ENCODE data around the gene NLGN1.

NLGN1 gene

DNA sequence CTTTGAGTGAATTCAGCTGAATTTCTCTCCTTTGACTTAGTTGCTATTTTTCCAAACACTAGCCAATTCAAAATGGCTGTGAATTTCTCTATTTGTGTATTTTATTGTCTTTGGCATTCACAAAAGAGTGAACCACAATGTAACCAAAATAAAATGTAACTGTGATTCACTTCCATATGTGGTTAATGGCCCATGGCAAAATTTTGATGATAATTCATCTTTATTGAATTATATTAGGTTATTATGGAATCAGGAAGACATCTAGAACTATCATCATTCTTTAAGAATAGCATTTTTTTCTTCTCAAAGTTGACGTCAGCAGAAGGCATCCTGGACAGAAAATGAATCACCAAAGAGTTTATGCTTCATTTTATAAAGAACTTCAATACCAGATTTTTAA is 756.3 kb downstream of the NLGN1 start:
- DNase-seq = no peak
- in situ Hi-C loops (cut with MboI; ENCODE audit: low pct_unique_long_range_greater_than_20kb, low sequenced_read_pairs) = no loop called here

DNA sequence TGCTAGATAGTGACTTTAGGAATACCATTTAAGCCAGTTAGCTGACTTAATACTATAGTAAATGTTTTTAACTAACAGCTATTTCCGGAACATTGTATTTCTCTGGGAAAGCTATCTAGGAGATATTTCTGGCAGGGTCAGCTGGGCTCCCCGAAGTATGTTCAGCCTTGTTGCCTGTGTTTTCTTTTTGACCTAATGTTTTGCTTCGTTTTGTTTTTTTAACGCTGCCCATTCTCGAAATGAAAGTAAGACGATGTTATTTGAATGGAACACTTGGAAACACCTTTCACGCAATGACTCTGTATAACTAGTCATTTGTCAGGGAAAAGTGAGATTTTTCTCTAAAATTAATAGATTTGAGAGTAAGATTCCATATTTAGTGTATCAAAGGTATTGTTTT is 758.7 kb downstream of the NLGN1 start:
- in situ Hi-C loops (cut with MboI; ENCODE audit: low pct_unique_long_range_greater_than_20kb, low sequenced_read_pairs) = no loop called here
- no peak for DNase-seq

DNA sequence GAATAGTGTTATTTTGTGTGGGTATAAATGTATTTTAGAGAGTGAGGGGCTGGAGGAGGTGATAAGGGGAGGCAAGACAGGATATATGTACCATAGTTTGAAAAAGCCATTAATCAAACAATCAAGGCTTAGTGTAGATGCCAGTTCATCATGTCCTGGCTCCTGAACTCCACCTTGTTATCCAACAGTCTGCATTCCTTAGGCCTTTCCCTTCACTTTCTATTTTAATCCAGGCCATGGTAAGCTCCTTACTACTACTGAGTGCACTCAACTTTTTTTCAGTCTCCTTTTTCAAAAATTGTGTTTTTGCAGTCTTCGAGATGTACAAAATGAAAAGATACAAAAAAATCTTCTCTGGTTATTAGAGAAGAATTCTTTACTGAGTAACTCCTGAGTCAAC is 761.1 kb downstream of the NLGN1 start:
- no peak for DNase-seq
- in situ Hi-C loops (cut with MboI; ENCODE audit: low pct_unique_long_range_greater_than_20kb, low sequenced_read_pairs) = no loop called here

DNA sequence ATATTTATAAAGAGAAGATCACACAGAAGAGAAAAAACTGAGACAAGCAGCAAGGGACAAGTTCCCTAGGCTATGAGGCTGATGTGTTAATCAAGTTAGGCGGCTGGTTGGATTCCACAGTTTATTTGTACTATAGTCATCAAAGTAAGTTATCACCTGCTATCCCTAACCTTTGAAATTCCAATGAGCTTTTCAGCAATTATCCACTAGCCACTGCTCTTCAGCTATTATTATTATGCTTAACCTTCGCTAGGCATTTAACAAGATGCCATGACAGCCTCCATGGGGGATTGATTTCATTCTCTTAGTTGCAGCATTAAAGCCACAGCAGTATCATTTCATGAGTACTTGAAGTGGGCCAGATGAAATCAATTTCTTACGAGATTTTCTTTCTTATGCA is 762.1 kb downstream of the NLGN1 start:
- no peak for DNase-seq

DNA sequence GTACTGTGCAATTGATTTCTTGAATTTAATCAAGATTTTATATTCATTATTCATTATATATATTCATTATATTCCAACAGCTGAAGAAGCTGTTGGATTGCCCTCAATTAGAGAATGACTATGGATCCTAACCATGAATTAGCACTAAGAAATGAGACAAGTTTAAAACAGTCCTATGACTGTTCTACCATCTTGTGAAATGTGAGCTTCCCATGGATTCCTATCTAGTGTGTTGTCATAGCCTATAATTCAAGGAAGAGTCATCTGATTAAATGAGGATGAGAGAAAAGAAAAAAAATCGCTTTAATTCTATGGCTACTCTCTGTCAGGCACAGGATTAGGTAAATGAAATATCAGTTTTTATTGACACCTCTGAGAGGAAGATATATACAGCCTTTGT is 765.0 kb downstream of the NLGN1 start:
- in situ Hi-C loops (cut with MboI; ENCODE audit: low pct_unique_long_range_greater_than_20kb, low sequenced_read_pairs) = no loop called here
- no peak for DNase-seq

More for the DNA sequence above, 762.1 kb downstream of the NLGN1 start:
- in situ Hi-C loops (cut with MboI; ENCODE audit: low pct_unique_long_range_greater_than_20kb, low sequenced_read_pairs) = no loop called here

DNA sequence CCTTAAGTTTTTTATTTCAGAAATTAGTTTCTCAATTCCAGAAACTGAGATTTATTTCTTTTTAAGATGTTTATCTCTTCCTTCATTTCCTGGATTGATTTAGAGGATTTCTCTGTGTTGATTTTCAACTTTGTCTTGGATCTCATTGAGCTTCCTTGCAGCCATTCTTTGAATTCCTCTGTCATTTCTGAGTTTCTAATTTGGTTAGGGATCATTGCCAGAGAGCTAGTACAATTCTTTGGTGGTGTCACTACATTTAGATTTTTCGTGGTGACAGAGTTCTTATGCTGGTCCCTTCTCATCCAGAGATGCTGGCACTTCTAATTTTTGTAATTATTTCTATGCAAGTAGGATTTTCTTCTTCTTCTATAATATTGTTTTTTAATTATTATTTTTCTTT is 770.5 kb downstream of the NLGN1 start:
- no peak for DNase-seq
- in situ Hi-C loops (cut with MboI; ENCODE audit: low pct_unique_long_range_greater_than_20kb, low sequenced_read_pairs) = no loop called here

DNA sequence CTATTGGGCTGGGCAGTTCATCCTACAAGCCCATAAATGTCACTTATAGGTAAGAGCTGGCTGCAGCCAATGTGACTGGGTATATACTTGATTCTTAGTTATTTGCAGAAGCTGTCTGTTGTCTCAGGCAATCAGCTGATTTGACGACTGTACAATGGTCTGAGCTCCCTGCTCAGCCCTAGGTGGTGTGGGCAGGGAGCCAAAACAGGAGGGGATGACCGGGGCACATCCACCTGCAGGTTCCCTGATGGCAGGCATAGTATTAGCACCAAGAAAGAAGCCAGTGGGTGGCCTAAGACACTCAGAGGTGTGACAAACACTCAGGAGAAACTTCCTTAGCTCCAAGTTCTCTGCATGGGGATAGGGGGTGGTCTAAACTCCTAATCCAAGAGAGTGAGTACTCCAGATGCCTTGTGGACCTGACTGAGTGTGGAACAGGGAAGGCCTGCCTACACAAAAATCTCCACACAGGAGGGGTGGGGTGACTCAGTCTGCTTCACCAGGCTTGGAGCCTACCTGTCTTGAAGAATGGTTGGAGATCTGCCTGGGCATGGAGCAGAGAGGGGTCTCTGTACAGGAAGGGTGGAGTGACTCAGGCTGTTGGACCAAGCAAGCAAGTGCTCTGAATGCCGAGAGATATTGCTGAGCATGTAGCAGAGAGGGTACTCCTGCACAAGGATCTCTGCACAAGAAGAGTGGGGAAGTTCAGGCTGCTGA is 771.2 kb downstream of the NLGN1 start:
- no peak for DNase-seq
- in situ Hi-C loops (cut with MboI; ENCODE audit: low pct_unique_long_range_greater_than_20kb, low sequenced_read_pairs) = no loop called here

DNA sequence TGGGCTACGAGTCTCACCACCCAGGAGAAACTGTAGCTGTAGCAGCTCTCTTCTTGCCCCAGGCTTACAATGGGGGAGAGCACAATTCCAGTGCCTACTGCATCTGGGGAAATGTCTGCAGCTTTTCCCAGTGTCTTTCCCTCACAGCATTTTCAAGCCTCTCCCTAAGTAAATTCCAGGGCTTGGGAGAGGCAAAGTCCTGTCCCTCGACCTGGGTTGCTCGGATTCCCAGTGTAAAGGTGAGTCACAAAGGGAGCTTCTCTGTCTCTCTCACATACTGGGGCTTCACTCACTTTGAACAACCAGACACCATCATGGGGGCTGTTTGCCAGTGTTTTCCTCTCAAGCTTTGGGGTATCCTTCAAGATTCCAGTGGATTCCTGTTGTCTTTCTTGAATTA is 772.2 kb downstream of the NLGN1 start:
- in situ Hi-C loops (cut with MboI; ENCODE audit: low pct_unique_long_range_greater_than_20kb, low sequenced_read_pairs) = no loop called here
- DNase-seq = no peak

DNA sequence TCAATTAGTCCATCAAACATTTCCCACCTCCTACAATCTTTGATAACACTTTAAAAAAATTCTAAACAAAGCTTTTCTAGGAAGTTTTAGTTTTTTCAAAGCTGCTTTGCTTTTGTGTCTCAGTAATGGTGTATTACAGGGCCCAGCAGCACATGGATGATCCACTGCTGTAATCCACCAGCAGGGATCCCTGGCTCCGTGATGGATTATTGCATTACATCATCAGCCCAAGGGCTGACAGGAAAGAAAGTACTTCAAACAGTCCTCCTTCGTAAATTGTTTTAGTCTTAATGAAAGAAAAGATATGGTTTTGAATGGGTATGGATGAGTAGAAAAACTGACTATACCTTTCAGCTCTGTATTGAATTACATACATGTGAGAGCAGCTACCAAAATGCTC is 772.7 kb downstream of the NLGN1 start:
- in situ Hi-C loops (cut with MboI; ENCODE audit: low pct_unique_long_range_greater_than_20kb, low sequenced_read_pairs) = no loop called here
- no peak for DNase-seq

DNA sequence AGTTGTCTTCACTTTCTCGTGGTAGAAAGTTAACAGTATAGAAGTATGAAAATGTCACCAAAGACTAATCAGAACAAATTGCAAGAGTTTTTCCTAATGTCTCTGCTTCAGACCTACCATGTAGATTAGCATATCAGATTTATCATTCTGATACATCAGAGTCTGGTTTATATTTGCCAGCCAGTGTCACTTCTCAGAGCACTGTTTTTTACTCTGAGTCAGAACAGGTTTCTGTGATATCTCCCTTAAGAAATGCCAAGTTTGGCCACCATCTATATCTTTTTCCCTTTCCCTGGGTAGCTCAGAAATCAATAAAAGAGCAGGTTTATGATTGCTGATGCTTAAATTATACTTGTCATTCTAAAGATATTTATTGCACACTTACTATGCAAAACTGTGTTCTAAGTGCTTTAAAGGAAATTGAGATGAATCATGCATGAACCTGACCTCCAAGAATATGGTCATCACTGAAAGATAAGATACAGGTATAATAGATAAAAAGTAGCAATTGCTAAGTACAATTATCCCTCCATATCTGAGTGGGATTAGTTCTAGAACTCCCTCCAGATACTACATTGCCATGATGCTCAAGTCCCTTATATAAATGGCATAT is 788.9 kb downstream of the NLGN1 start:
- no peak for DNase-seq
- in situ Hi-C loops (cut with MboI; ENCODE audit: low pct_unique_long_range_greater_than_20kb, low sequenced_read_pairs) = no loop called here

DNA sequence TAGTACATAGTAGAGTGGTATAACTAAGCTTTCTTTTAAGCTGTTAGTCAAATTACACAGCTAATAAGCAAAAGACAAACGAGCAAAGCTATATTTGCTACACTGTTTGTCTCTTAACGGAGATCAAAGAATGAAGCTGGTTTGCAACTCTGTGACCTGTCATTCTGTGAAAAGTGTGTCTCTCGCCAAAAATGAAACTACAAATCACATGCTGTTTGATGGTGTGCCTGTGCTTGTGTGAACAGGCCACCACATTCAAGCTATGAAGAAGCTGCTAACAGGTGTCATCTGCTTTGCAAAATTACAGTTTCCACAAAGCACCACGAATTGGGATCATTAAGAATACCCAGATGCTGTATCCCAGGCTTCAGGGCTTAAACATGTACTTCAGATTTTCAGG is 793.8 kb downstream of the NLGN1 start:
- in situ Hi-C loops (cut with MboI; ENCODE audit: low pct_unique_long_range_greater_than_20kb, low sequenced_read_pairs) = no loop called here
- no peak for DNase-seq

DNA sequence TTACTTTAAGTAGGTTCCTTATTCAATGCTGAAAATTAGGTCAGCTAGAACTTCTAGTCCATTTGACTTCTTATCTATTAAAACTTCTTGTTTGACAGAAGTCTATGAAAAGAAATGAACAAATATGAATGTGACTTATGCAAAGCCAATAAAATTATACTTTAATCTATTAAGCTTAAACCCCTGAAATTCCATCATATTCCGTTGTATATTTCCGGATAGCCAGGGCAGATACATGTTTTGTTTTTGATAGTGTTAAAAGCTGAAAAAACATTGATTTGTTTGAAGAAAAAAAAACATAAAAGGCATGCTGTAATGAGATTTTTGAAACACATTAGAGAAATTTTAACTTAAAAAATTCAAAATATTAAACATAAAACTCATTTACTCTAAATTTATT is 794.4 kb downstream of the NLGN1 start:
- no peak for DNase-seq
- in situ Hi-C loops (cut with MboI; ENCODE audit: low pct_unique_long_range_greater_than_20kb, low sequenced_read_pairs) = no loop called here

DNA sequence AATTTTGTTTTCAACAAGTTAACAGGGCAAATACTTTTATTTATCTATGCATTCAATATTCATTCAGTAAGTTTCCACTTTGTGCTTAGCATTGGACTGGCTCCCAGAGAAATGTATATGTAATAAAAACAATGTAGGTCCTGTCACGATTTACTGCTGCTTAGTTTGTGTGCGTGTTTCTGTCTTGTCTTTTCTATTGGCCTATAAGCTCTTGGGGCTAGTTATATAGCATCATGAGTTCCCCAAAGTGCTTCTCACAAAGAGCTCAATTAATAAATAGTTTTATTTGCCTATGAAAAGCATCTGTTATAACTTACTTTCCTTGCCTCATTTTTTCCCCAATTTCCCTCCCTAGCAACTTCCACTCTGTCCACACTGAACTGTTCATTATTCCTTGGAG is 794.9 kb downstream of the NLGN1 start:
- in situ Hi-C loops (cut with MboI; ENCODE audit: low pct_unique_long_range_greater_than_20kb, low sequenced_read_pairs) = no loop called here
- DNase-seq = no peak

DNA sequence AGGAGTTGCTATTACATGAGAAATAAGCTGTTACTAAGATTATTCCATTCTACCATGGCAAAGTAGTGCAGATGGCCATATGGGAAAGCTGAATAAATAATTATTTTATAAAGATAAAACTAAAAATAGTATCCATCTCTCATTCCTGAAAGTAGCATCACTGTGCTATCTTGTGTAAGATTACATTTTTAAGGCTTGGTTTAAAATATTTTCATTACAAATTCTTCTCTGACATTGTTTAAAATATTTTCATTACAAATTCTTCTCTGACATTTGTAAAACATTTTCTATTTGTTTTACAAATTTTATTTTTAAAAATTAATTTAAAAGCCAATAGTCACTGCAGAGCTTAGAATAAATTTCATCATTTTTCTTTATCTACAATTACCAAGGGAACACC is 796.1 kb downstream of the NLGN1 start:
- in situ Hi-C loops (cut with MboI; ENCODE audit: low pct_unique_long_range_greater_than_20kb, low sequenced_read_pairs) = no loop called here

DNA sequence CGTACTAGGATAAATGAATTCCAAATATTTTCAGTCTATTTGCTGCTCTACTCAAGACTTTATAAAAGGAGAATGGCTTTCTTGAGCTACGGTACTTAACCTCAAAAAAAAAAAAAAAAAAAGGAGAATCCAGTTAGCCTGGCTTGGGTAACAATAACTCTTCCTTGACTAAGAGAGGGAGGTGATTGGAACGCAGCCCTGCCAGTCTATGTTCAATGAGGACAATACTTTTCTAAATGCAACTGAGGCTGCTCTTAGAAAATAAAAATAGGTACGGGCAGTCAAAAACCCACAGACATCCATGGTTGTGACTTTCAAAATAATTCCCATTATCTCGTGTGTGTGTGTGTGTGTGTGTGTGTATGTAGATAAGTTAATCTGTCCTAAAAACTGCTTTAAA is 799.9 kb downstream of the NLGN1 start:
- in situ Hi-C loops (cut with MboI; ENCODE audit: low pct_unique_long_range_greater_than_20kb, low sequenced_read_pairs) = no loop called here
- no peak for DNase-seq

More for the DNA sequence above, 796.1 kb downstream of the NLGN1 start:
- DNase-seq = no peak

DNA sequence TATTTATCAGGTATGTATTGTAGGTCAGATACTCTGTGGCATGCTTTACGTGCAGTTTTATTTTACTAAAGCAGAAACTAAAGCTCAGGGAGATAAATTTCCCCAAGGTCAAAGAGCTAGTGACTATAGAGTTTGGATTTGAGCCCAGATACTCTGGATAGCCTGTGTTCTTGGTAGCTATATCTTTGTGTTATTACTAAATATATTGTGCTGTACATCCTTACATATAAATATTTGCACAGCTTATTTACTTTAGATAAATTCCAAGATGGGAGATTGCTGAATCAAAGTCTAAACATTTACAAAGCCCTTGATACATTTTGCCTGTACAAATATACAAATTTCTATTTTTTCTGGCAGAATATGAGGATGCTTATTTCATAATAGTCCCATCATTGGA is 800.7 kb downstream of the NLGN1 start:
- DNase-seq = no peak
- in situ Hi-C loops (cut with MboI; ENCODE audit: low pct_unique_long_range_greater_than_20kb, low sequenced_read_pairs) = no loop called here

DNA sequence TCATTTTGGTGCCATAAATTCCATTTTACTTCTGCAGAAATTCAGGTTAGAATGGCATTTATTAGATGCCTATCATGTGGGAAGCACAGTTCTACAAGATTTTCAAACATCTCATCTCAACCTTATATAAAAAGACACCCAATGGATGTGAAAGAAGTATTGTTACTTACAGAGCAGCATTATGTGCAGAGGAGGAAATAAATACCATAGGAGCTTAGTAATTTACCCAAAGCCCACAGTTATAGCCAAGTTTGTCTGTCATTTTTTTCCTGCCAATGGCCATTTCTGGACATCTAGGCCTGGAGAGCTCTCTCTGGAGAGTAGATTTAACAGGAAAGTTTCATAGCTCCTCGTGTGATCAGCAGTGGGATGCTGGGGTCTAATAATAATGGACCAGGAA is 802.2 kb downstream of the NLGN1 start:
- DNase-seq = no peak
- in situ Hi-C loops (cut with MboI; ENCODE audit: low pct_unique_long_range_greater_than_20kb, low sequenced_read_pairs) = no loop called here

DNA sequence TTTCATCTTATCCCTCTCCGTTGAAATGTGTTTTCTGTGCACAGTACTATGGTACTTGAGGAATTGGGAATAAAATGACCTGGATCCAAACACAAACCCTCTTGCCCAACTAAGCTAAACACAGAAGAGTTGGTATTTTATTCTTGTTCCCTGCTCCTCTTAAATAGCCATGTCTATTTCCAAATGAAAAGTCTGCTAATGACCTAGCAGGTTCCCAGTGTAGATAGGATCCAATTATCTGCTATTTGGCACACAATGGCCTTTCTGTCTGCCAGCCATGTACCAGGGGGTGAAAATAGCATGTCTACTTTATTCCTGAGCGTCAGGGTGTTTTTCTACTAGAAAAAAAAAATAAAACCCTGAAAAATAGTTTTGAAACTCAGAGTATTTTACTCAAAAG is 804.6 kb downstream of the NLGN1 start:
- in situ Hi-C loops (cut with MboI; ENCODE audit: low pct_unique_long_range_greater_than_20kb, low sequenced_read_pairs) = no loop called here
- DNase-seq = no peak

DNA sequence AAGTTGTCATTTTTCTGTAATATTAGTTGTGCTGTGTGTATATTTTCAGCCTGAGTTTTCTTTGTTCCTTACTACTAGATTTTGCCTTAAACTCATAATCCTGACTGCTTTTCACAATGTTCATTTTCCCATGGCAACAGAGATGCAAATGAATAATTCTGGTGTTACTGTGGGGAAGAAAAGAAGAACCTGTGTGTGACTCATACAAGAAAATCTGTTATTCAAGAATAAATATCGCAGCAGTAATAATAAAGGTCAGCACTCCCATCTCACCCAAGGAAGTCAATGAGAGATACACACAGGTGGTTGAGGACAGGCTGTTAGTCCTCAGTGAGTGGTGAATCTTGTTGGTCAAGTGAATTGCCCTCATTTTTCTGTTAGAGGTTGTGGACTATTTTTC is 805.0 kb downstream of the NLGN1 start:
- no peak for DNase-seq
- in situ Hi-C loops (cut with MboI; ENCODE audit: low pct_unique_long_range_greater_than_20kb, low sequenced_read_pairs) = no loop called here

DNA sequence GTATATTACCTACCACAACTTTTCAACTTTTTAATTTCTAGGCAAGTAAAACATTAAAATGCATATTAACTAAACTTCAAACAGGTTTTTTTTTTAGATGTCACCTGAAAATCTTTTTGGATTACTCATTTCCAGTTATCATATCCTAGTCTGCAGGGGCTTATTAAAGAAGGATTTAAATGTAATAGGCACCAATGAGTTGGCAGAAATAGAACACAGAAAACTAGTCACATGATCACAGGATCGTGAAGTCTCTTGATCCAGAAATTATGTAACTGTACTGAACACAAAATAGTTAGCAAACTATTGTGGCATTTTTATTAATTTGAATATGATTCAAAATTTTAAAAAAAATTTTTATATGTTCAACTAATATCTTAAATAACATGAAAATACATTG is 807.2 kb downstream of the NLGN1 start:
- DNase-seq = no peak
- in situ Hi-C loops (cut with MboI; ENCODE audit: low pct_unique_long_range_greater_than_20kb, low sequenced_read_pairs) = no loop called here

DNA sequence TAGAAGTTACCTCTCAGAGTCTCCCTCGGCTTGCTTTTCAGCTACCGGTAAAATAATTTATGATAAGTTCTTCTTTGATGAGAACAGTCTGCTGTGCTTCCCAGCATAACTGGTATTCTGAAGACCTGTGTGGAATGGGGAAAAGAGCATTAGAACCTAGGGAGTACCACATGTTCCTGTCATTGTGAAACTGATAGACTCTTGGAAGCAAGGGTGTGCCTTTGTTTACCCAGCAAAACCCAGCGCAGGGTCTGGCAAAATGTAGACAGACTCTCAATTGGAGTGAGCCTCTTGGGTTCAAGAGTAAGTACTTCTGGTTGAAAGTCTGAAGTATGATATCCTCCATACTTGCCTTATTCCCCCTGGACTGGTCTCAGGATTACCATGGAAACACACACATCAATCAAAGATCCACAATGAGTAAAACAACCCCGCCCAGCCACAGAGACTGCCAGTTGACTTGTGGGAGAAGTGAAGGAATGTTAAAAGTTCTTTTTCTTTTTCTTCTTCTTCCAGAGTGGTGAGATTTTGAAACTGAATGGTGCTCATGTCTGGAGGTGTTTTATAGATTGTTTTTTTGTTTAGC is 809.2 kb downstream of the NLGN1 start:
- in situ Hi-C loops (cut with MboI; ENCODE audit: low pct_unique_long_range_greater_than_20kb, low sequenced_read_pairs) = no loop called here
- no peak for DNase-seq

Data from KBM-7 (cell line).